NK-92 (cell line): ENCODE results near the gene EHHADH.

ENCODE experiments used
- DNase-seq: peaks from one replicate; lab custom pipeline; 2025; ENCODE audit not compliant: unreplicated experiment; lab: John Stamatoyannopoulos, UW

The EHHADH gene

GRCh38 chr3:185199671-185200070, 54.2 kb downstream of the EHHADH start:
- DNase-seq: no peak

DNA sequence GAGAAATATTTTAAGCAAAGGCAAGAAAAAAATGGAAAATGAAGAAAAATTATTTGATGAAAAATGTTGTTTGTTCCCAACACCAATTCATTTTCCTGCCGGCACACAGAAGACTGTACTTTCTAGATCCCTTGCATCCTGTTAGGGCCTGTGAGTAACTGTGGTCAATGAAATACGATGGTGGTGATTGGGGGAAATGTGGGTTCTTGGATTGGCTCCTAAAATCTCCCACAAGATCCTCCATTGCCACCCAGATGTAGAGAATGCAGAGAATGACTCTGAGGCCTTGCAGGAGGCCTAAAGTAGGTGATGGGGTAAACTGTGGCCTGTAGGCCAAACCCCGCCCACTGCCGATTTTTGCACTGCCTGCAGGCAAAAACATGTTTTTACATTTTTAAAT, 54.6 kb downstream of the EHHADH start:
- no peak for DNase-seq

GRCh38 chr3:185197068-185197467, 56.8 kb downstream of the EHHADH start:
- DNase-seq: no peak

- no peak for DNase-seq
Observed at GRCh38 chr3:185195652-185196051, 58.2 kb downstream of the EHHADH start.

DNA sequence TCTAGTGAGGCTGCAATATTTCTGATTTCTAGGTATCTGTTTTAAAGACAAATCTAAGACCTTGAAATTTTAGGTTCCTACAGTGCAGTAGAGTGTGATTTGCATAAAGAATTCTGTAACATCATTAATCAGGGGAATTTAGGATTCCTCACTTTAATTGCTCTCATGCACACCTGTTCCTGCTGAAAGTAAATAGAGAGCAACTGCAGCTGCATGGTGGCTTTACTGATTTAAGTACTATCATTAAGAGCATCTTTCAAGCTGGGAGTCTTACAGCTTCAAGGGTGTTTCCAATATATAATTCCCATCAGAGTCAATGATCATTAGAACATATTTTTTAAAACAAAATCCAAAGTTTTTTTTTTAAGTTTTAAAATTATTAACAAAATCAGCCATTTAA, 65.0 kb downstream of the EHHADH start:
- no peak for DNase-seq

- DNase-seq: no peak
Observed at GRCh38 chr3:185187391-185187790, 66.5 kb downstream of the EHHADH start.

GRCh38 chr3:185176750-185177359, 77.0 kb downstream of the EHHADH start:
- no peak for DNase-seq

DNA sequence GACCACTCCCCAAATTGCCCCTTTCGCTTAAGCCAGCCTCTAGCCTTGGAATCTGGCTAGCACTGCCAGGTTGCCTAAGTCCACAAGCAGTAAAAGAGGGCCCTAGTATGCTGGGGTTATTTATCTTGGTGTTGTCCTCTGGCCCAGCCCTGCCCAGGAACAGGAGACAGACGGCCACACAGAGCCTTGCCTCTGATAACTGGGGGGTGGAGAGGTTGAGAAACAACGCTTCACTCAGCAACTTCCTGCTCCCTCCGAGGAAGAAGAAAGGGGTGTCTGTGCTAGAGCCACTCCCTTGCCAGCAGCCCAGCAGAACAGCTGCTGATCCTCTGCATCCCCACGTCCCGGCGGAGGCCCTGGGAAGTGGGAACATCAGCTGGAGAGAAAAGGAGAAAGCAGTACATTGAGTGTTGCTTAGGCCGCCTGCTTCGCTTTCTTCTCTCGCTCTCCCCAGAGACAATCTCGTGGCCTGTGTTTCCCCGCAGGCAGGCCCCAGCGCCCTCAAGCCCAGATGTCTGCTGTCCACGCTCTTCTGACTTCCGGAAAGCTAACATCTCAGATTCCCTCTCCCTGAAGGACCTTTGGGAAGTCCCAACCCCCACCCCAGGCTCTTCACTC, 78.4 kb downstream of the EHHADH start:
- no peak for DNase-seq

- DNase-seq: no peak
Observed at GRCh38 chr3:185172086-185173049, 81.5 kb downstream of the EHHADH start.

DNA sequence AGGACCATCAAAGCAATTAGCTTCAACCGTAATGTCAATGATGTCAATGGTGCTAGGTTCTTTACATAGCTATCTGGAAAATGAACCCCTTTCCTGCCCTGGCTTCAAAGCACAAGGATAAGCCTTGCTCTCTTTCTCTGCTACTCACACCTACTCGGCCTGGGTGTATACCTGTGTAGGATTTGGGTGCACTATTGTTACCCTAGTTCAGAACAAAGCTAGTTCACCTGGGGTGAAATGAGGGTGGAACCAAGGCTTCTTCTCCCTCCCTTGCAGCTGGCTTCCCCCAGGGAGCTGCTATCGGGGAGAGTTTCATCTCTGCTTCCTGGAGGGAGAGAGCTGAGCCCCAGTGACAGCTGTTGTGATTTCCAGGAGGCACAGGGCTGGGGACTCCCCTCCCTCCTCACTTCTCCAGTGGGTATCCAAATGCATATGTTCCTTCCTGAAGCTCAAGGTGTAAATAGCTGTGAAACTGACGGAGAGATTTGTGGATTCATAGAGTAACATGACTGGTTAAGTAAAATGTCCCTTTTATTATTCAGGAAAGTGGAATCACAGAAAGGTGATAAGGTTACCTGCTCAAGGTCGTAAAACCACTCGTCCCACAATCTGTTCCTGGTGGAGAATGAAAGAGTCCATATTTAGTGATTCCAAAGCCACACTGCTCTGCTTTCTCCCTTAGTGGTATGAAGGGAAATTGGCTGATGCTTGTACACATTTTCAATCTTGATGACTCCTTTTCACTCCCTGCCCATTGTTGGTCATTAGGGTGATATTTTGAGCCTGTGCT, 89.2 kb downstream of the EHHADH start:
- DNase-seq: no peak

DNA sequence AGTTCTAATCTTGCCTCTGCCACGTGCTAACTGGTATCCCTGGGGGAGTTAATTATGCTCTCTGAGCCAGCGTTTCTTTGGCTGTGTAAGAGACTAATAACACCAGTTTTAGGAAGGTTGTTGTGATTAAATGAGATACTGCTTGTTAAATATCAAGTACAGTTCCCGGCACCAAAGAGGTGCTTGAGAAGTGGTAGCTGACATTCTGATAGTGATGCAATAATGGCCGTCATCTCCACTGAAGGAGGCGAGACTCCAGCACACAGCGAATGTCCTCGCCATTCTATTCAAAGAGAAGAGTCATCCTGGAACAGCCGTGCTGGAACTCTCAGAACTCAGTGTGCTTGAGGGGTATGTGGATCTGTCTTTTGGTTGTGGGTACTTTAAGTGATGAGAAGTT, 91.2 kb downstream of the EHHADH start:
- DNase-seq: no peak

- no peak for DNase-seq
Observed at GRCh38 chr3:185161761-185162160, 92.1 kb downstream of the EHHADH start.

DNA sequence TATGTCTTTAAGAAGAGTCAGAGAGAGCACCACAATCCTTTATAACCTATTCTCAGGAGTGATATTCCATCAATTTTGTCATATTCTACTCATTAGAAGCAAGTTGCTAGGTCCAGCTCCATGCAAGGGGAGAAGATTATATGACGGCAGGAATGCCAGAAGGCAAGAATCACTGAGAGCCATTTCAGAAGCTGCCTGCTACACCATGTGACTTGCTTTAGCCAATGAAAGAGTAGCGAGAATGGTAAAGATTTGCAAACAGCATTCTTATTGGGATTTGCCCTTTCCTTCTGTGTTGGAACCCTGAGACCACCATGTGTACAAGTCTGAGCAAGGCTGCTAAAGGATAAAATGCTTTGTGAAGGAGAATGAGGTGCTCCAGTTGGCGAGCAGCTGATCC, 96.5 kb downstream of the EHHADH start:
- DNase-seq: no peak

DNA sequence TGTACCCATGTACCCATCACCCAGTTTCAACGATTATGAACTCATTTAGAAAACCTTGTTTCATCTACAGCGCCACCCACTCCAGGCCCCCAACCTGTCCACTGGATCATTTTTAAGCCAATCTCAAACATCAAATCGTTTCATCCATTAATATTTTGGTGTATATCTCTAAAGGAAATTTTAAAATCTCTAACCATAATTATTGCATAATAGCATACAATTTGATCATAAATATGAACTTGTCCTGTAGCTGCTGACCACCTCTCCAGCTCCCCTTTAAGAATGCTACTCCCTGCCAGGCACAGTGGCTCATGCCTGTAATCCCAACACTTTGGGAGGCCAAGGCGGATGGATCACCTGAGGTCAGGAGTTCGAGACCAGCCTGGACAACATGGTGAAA, 98.2 kb downstream of the EHHADH start:
- no peak for DNase-seq

DNA sequence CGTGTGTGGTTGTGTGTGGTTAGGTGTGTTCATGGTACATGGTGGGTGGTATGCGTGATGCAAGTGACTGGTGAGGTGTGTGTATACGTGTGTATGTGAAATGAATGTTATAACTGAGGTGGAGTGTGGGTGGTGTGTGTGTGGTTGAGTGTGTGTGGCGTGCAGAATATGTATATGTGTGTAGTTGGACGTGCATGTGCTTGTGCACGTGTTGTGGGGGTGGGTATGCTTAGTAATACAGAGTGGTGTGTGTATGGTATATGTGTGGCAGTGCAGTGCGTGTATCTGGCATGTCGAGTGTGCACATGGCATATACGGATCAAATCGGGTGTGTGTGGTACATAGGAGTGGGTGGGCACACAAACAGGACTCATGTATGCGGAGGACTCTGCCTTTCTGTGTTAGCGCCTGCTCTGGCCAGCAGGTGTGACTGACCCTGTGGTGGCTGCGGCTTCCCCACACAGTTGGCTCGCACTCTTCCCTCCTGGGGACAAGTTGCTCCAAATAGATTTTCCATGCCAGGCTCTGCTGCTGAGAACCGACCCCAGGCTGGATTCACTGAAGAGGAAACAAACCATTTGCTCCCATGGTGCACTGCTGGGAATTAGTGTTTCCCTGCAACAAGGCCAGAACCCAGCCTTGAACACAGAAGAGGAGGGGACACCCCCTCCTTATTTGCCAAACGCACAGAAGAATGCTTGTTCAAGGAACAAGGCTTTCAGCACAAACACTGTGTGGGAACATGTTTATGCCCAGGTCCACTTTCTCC, 99.8 kb downstream of the EHHADH start:
- no peak for DNase-seq

- no peak for DNase-seq
Observed at GRCh38 chr3:185153171-185153771, 100.6 kb downstream of the EHHADH start.

GRCh38 chr3:185152410-185153170, 101.3 kb downstream of the EHHADH start, which contains the start of gene C3orf70:
Gene C3orf70 (minus strand): TSS chr3:185153060. CDS start chr3:185152823, 237 bp downstream.
- no peak for DNase-seq

- no peak for DNase-seq
Observed at GRCh38 chr3:185151964-185152409, 101.9 kb downstream of the EHHADH start.
